Activated B cell treated with CpG ODN at 0.5 μM for 24 hours (primary cell): ENCODE measurements around the gene CHERP. TPM values are rescaled to one million over a fixed set of nuclear protein-coding genes. Genes with fewer than 3 reads are reported as not detected.
"Not testable (repeated sequence)": the region's sequence is repeated elsewhere in the genome, so short reads cannot be mapped to it uniquely, and the experiment has no call there.

Source experiments
- ATAC-seq: fragments of 200-7000 bp; cut with Tn5 transposase; one replicate; pipeline ENCODE4 v1.10.0; 2021; ENCODE audit warnings: low read depth, mild to moderate bottlenecking, moderate library complexity
- CTCF ChIA-PET: fragments of 350-600 bp; sonication (Branson Sonifier 250); formaldehyde crosslinking; loops from one replicate; lab custom pipeline; 2021; ENCODE audit warnings: antibody characterized with exemption; lab: Charles Lee
- POLR2A ChIA-PET: fragments of 350-600 bp; sonication (Branson Sonifier 250); formaldehyde crosslinking; loops from one replicate; lab custom pipeline; 2021; ENCODE audit warnings: antibody characterized with exemption; lab: Charles Lee
- DNase-seq: peaks from one replicate; pipeline ENCODE4 v3.0.0; 2022
- H3K27ac Mint-ChIP-seq: one replicate; pipeline ENCODE4 v1.8.0; 2020; ENCODE audit warnings: mixed read lengths
- H3K27me3 Mint-ChIP-seq: one replicate; pipeline ENCODE4 v1.8.0; 2021; ENCODE audit warnings: mixed read lengths
- H3K36me3 Mint-ChIP-seq: one replicate; pipeline ENCODE4 v1.8.0; 2021; ENCODE audit warnings: low read depth, mixed read lengths
- H3K4me1 Mint-ChIP-seq: one replicate; pipeline ENCODE4 v1.8.0; 2021; ENCODE audit warnings: mixed read lengths
- H3K4me3 Mint-ChIP-seq: one replicate; pipeline ENCODE4 v1.8.0; 2020; ENCODE audit warnings: mild to moderate bottlenecking, mixed read lengths
- H3K9me3 Mint-ChIP-seq: one replicate; pipeline ENCODE4 v1.8.0; 2020; ENCODE audit warnings: mixed read lengths
- CTCF ChIP-seq: fragments of 200-600 bp; IDR thresholded peaks from one replicate; pipeline ENCODE4 v1.8.0; 2022; ENCODE audit warnings: antibody characterized with exemption, mild to moderate bottlenecking
- intact Hi-C: fragments of 100-400 bp; cut with micrococcal nuclease; formaldehyde crosslinking; loops from one replicate; pipeline ENCODE4 v1.15.1; 2024
- total RNA-seq: library from RNA; stranded (reverse); gene quantifications from 2 replicates; pipeline ENCODE4 v1.2.3, GENCODE V29; 2022

The CHERP gene
- total RNA-seq, 1 donor from 2014 or later: 89.3 TPM

- peaks cover 68% of the 10 kb centered on the region for H3K36me3 Mint-ChIP-seq
- intact Hi-C loops: no loop called here
- no peaks in the 10 kb centered on the region for H3K27me3 Mint-ChIP-seq
- no peaks in the 10 kb centered on the region for H3K9me3 Mint-ChIP-seq
- DNase-seq (no peak), ATAC-seq (no peak)
- H3K27ac Mint-ChIP-seq: no peak overlapping the region
- H3K4me1 Mint-ChIP-seq: no peaks in the 10 kb centered on the region
- CTCF ChIA-PET: no interaction called here
- H3K4me3 Mint-ChIP-seq: no peak overlapping the region
- no peak for TF ChIP-seq CTCF
- POLR2A ChIA-PET: interaction anchor here (0.5 to 0.9 kb wide), 3 partner anchors 57 to 882 kb away, joined by 3 to 4 read pairs (median 3); no protein-coding TSS in a partner anchor
Observed at GRCh38 chr19:16516923-16517610, 25.2 kb downstream of the CHERP start.

GRCh38 chr19:16516381-16516780 is 25.9 kb downstream of the CHERP start:
- ChIA-PET CTCF (no interaction called here), POLR2A (no interaction called here)
- Mint-ChIP-seq H3K9me3 (no peaks in the 10 kb centered on the region), H3K27me3 (no peaks in the 10 kb centered on the region), H3K36me3 (peaks cover 63% of the 10 kb centered on the region), H3K4me3 (no peak overlapping the region), H3K4me1 (no peaks in the 10 kb centered on the region), H3K27ac (no peak overlapping the region)
- DNase-seq (no peak), ATAC-seq (no peak)
- intact Hi-C loops: no loop called here
- no peak for TF ChIP-seq CTCF

GRCh38 chr19:16514383-16515019 is 27.7 kb downstream of the CHERP start:
- no peaks in the 10 kb centered on the region for H3K27me3 Mint-ChIP-seq
- TF ChIP-seq CTCF: no peak
- no peaks in the 10 kb centered on the region for H3K9me3 Mint-ChIP-seq
- intact Hi-C loops: loop anchor here (2.0 kb wide), 1 partner anchor 74 kb away; no protein-coding TSS in a partner anchor
- H3K4me1 Mint-ChIP-seq: no peaks in the 10 kb centered on the region
- CTCF ChIA-PET: no interaction called here
- DNase-seq: no peak
- POLR2A ChIA-PET: no interaction called here
- no peak overlapping the region for H3K27ac Mint-ChIP-seq
- ATAC-seq: no peak
- H3K4me3 Mint-ChIP-seq: no peak overlapping the region
- H3K36me3 Mint-ChIP-seq: peaks cover 55% of the 10 kb centered on the region

- peaks cover 41% of the 10 kb centered on the region for H3K36me3 Mint-ChIP-seq
- CTCF ChIA-PET, H3K4me1 Mint-ChIP-seq, DNase-seq, ATAC-seq, H3K27me3 Mint-ChIP-seq, intact Hi-C loops, H3K27ac Mint-ChIP-seq, H3K4me3 Mint-ChIP-seq, H3K9me3 Mint-ChIP-seq: not testable (repeated sequence)
- POLR2A ChIA-PET: interaction anchor here (0.7 kb wide), 1 partner anchor 85 kb away, joined by 6 read pairs; no protein-coding TSS in a partner anchor
Observed at GRCh38 chr19:16512611-16513010, 29.6 kb downstream of the CHERP start.

- Mint-ChIP-seq H3K36me3 (peaks cover 32% of the 10 kb centered on the region), H3K27ac (no peak overlapping the region), H3K4me3 (no peak overlapping the region), H3K27me3 (no peaks in the 10 kb centered on the region), H3K4me1 (no peaks in the 10 kb centered on the region), H3K9me3 (no peaks in the 10 kb centered on the region)
- DNase-seq: no peak
- CTCF ChIA-PET: no interaction called here
- no peak for ATAC-seq
- no peak for TF ChIP-seq CTCF
- intact Hi-C loops: no loop called here
- POLR2A ChIA-PET: interaction anchor here (0.8 kb wide), 1 partner anchor 63 kb away, joined by 3 read pairs; no protein-coding TSS in a partner anchor
Observed at GRCh38 chr19:16509141-16510061, 32.8 kb downstream of the CHERP start.
